A172 (cell line): ENCODE results near the gene CENPL. TPM values are rescaled to one million over a fixed set of nuclear protein-coding genes. Genes with fewer than 3 reads are reported as not detected.
"Not testable (repeated sequence)": the region's sequence is repeated elsewhere in the genome, so short reads cannot be mapped to it uniquely, and the experiment has no call there.

Experiments
- DNase-seq: peaks from one replicate; pipeline ENCODE4 v3.0.0-alpha.2; 2015; ENCODE audit warnings: low spot score
- total RNA-seq: library from RNA; depleted of rRNA; stranded (reverse); fragments of >200 nt; shearing (Covaris generic); gene quantifications from 2 replicates; pipeline ENCODE4 v1.2.3, GENCODE V29; 2014; rRNA removed

The CENPL gene
- 56.5 and 65.9 TPM in 2 replicates for total RNA-seq

GRCh38 chr1:173824315-173825081 lies at the start of gene CENPL, which contains the start of gene DARS2:
TSS of gene CENPL (minus strand) at chr1:173824883. CDS start at chr1:173811299, 13,584 bp downstream.
TSS of gene DARS2 (plus strand) at chr1:173824673. CDS start at chr1:173825230, 557 bp downstream.
- DNase-seq = peak; percentile 99

DNA sequence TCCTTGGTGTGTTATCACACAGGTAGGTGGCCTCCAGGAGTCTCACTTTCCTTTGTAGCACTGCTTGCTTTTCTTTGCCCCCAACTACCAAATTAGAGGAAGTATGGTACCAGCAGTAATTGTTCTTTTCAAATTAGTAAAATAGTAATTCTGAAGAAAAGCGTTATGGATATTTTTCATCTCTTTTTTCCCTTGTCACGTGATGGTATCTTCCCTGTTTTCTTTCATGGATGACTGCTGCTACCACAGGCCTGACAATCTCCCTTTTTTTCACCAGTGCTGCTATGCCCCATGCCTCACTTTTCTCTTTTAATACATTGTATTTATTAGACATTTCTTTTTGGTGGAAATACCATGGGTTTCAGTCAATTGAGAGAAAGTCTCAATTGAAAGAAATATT lies 46.8 kb upstream of the CENPL start:
- no peak for DNase-seq

DNA sequence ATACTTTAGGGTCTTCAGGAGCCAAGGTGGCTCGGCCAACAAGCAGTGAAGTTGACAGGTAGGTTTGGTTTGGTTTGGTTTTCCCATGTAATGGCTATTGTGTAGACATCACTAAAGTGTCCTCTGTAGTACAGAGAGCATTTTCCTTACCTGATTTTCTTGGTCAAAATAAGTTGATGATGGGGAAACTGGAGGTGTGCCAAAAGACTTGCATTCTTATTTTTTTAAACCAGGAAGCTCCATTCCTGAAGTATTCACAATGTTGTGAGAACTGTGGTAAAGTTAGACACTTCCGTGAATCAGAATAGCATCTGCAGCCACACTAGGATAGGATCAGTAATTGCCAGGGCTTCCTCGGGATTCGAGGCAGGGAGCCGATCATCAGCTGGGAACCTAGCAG lies 46.4 kb upstream of the CENPL start:
- DNase-seq = no peak

DNA sequence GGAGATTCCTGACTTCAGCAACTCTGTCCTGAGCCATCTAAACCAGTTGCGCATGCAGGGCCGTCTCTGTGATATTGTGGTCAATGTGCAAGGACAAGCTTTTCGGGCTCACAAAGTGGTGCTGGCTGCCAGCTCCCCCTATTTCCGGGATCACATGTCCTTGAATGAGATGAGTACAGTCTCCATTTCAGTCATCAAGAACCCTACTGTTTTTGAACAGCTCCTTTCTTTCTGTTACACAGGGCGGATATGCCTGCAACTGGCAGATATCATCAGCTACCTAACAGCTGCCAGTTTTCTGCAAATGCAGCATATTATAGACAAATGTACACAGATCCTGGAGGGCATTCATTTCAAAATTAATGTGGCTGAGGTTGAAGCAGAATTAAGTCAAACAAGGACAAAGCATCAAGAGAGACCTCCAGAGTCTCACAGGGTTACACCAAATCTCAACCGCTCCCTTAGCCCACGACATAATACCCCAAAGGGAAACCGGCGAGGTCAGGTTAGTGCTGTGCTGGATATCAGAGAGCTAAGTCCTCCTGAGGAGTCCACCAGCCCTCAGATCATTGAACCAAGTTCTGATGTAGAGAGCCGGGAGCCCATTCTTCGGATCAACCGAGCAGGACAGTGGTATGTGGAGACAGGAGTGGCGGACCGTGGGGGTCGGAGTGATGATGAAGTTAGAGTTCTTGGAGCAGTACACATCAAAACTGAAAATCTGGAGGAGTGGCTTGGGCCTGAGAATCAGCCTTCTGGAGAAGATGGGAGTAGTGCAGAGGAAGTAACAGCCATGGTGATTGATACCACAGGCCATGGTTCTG lies 45.8 kb upstream of the CENPL start:
- DNase-seq = no peak

GRCh38 chr1:173869021-173869359 lies 44.3 kb upstream of the CENPL start:
- no peak for DNase-seq

- DNase-seq = no peak
Observed at GRCh38 chr1:173868266-173869020, 43.8 kb upstream of the CENPL start, which contains the start of gene ZBTB37. TSS of gene ZBTB37 (plus strand) at chr1:173868380. CDS start at chr1:173870226, 1,846 bp downstream.

DNA sequence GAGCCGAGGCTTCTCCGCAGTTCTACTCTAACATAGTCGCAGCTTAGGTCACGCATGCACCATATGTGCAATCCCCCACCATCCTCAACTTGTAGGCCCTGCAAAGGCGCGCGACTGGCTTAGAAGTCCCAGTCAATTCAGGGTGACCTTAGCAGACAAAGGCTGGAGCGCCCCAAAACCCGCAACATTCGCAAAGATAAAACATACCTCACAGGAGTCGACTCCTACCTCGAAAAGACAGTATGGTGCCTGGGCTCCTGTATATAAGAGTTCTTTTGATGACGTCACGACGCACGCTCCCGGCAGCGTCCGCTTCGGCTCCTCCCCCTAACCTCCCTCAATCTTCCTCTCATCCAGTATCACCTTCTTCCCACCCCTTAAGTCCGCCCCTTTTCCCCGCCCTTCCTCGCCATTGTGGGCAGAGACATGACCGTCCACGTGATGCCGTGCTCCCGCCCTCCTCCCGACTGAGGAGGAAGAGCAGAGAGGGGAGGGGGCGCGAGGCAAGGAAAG lies 43.1 kb upstream of the CENPL start, which contains the start of gene GAS5:
Gene GAS5, minus strand, starts transcription at position 237 of the 513 bp plus-strand sequence.
- DNase-seq = peak; percentile 100

- no peak for DNase-seq
Observed at GRCh38 chr1:173867141-173867752, 42.6 kb upstream of the CENPL start.

DNA sequence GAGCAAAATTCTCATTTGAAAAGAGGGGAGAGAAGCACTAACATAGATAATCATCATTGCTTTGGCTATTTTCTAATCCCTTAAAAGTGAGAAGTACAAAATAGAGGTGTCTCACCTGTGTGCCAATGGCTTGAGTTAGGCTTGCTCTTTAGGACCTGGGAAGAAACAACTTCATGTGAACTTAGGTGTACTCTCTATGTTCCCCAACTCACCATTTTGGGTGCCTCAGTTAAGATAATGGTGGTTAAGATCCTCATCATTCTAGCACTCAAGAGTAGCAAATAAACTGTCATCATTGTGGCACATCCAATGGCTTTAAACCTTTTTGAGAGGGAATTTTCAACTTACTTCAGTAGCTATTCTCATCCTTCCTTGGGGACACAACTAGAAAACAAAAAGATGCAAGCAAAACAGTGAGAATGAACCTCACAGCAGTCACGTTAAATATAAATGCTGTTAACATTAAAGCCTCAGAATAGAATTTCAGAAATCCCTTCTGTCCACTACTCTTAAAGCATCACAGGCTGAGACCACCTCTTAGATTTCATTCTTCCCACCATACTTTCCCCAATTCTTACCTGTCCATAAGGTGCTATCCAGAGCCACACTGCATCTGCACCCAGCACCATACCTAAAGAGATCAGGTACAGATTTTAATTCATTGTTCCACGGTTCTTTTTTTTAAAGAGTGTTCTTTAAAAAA lies 41.9 kb upstream of the CENPL start:
- no peak for DNase-seq

DNA sequence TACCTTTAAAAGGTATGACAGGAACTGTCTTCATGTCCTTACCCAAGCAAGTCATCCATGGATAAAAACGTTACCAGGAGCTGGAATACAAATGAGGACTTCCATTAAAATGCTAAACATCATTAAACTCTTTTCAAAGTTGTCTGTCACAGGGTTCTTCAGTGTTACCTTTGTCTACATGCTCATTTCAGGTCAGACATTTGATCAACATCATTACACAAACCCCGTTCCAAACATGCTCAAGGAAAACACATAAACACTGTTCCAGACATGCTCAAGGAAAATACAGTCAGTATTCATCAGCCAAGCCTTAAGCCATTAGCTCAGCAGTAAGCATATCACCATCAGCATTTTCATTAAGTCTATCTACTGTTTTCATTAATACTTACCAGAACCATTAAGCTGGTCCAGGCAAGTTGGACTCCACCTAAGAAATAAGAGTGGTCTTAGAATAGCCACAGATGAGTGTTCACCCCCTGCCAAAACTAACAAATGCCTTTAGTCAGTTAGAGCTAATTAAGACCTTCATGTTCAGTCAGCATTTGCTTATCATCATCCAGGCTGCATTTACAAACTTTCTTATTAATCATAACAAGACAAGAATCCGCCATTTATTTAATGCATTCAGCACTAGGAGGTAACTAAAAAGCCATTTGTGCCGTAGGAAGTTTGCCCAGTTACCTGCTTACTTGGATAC lies 40.9 kb upstream of the CENPL start:
- DNase-seq = no peak

DNA sequence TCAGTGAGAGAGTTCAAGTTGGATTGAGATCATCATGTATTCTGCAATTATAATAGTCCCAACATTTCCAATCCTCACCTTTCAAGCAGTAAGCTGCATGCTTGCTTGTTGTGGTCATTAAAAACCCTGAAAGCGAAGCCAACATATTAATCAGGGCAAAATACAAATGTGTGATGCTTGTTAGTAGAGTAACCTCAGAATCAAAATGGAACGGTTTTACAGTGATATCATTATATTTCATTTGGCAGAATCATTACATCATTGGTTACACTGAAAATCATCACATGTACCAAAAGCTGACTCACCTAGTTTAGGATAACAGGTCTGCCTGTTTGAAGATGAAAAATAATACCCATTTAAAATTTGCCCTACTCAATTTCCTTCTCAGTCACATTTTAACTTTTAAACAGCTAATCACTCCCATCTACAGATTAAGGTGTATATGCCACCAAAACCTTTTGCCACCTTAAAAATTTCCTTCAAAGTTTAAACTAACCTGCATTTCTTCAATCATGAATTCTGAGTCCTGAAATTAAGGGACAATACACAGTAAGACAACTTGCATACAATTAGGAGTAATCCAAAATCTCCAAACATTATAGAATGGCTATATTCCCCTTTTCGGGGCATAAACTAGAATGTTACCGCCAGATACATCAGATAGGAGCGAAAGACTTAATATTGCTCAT lies 39.6 kb upstream of the CENPL start:
- DNase-seq = no peak

DNA sequence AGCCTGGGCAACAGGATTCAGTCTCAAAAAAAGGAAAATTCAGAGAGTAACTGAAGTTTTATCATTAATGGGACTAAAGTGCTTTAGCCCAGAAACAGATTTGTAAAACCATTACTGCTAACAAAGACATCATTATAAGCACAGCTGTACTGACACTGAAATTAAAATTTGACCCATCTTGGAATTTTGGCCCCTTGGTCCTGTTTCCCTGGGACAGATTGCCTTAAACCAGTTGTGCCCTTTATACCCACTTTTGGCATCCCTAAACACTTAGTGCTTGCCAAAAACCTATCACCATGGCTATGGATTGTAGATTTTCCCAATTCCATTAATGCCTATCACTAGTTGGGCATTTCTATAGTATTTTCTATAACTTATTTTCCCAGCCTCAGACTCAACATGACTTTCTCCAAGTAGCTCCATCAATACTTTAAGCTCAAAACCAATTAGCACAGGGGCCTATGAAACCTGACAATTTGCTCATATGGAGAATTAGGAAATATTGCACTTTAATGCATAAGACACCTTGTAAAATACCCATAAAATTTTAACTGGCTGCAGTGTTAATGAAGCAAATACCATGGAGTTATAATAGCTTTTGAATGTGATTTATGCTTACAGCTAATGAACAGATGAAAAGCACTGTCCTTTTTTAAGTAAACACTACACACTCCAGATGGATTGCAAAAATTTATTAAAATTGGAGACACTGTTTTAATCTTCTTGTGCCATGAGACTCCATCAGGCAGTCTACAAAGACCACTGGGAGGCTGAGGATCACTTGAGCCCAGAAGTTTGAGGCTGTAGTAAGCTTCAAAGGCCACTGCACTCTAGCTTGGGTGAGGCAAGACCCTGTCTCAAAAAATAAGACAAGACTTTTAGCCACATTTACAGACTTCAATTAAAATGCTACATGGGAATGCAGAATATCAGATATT lies 38.8 kb upstream of the CENPL start:
- DNase-seq = no peak

DNA sequence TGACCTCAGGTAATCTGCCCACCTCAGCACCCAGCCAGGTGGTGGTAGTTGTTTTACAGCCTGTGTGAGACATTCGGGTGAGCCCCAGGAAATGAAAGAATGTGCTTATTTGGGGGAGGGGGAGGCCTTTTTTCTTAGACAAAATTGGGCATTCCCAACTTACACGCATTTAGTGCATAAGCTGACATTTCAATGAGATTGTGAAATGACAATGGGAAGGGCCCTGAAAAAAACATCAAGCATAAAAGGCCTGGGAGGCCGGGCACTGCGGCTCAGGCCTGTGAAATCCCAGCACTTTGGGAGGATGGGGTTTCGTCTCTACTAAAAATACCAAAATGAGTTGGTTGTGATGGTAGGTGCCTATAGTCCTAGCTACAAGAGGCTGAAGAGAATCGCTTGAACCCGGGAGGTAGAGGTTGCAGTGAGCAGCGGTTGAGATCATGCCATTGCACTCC lies 38.1 kb upstream of the CENPL start:
- DNase-seq = no peak

GRCh38 chr1:173862146-173862768 lies 37.6 kb upstream of the CENPL start:
- not testable (repeated sequence) for DNase-seq

DNA sequence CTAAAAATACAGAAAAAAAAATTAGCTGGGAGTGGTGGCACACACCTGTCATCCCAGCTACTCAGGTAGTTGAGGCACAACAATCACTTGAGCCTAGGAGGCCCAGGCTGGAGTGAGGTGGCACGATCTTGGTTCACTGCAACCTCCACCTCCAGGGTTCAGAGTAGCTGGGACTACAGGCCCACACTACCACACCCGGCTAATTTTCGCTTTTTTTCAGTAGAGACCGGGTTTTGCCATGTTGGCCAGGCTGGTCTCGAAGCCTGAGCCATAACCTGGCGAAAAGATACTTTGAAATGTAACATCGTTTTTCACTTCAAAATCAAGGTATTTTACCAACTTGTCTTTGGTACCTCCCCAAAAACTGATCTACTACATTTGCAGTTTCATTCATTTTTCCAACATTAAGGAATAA lies 37.1 kb upstream of the CENPL start:
- DNase-seq = no peak

DNA sequence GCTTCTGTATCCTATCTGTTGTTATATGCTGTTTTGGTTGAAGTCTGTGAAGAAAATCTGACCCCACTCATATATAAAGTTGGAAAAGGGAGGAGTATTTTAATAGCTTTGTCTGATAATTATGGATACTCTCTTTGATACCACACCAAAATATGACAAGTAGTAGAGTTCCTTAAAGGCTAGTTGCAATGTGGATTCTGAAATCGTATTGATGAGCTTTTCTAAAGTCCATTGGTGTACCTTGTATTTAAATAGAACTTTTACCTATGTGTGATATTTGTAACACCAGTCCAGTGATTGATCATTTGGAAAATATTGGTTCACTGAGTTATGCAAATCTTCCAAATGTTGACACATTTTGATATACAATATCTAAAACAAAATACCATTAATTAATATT lies 35.4 kb upstream of the CENPL start:
- no peak for DNase-seq

DNA sequence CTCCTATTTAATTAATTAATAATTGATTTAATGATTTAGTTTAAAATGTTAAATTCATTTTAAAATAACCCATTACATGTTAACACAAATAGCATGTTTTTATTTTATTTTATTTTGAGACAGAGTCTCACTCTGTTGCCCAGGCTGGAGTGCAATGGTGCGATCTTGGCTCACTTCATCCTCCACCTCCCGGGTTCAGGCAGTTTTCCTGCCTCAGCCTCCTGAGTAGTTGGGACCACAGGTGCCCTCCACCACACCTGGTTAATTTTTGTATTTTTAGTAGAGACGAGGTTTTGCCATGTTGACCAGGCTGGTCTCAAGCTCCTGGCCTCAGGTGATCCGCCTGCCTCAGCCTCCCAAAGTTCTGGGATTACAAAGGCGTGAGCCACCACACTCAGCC lies 34.9 kb upstream of the CENPL start:
- not testable (repeated sequence) for DNase-seq
